Esophagus squamous epithelium (tissue), 5 donors: ENCODE measurements around the gene RPL18. TPM values are rescaled to one million over a fixed set of nuclear protein-coding genes. Genes with fewer than 3 reads are reported as not detected.
A peak's percentile ranks its signal among the peaks of the same experiment; 100 is the strongest.

ENCODE experiments used
- DNase-seq: peaks from one replicate; lab custom pipeline; 2025; lab: John Stamatoyannopoulos, UW
- H3K27ac ChIP-seq, 4 donors: fragments of 200-600 bp; sonication (generic); one replicate each; pipeline ENCODE4 v1.5.1; 2016 to 2019; ENCODE audit warnings: mild to moderate bottlenecking in 1 of 4
- H3K27me3 ChIP-seq, 4 donors: fragments of 200-600 bp; sonication (generic); 1 replicate in 3 of 4; 2 replicates in 1 of 4; pipeline versions ENCODE4 v1.5.1 to v1.6.0; 2017 to 2021; ENCODE audit warnings: antibody characterized with exemption in 1 of 4
- H3K36me3 ChIP-seq, 3 donors: fragments of 200-600 bp; sonication (generic); one replicate each; pipeline ENCODE4 v1.5.1; 2016 to 2019
- H3K4me1 ChIP-seq, 3 donors: fragments of 200-600 bp; sonication (generic); one replicate each; pipeline ENCODE4 v1.5.1; 2017 to 2019
- H3K4me3 ChIP-seq, 4 donors: fragments of 200-600 bp; sonication (generic); 1 replicate in 3 of 4; 2 replicates in 1 of 4; pipeline ENCODE4 v1.5.1; 2016 to 2019; ENCODE audit warnings: mild to moderate bottlenecking in 2 of 4, moderate library complexity in 1 of 4
- H3K9me3 ChIP-seq, 3 donors: fragments of 200-600 bp; sonication (generic); one replicate each; pipeline ENCODE4 v1.5.1; 2016 to 2019
- POLR2A ChIP-seq, 4 donors: fragments of 450-650 bp; IDR thresholded peaks; one replicate each; pipeline ENCODE4 v1.6.1; 2017; ENCODE audit warnings: antibody characterized with exemption in 4 of 4, mild to moderate bottlenecking in 4 of 4, moderate library complexity in 3 of 4
- WGBS, 2 donors: methylation state at CpG; one replicate each; pipeline ENCODE4 v1.1.5; 2018; 5-methylcytosine and 5-hydroxymethylcytosine counted together
- intact Hi-C: fragments of 100-400 bp; cut with DNase I; formaldehyde crosslinking; loops from one replicate; pipeline ENCODE4 v1.15.0; 2022
- total RNA-seq, 4 donors: library from RNA; depleted of rRNA; stranded (reverse); fragments of >200 nt; gene quantifications; one replicate each; pipeline ENCODE4 v1.1.0, GENCODE V29; 2016
- TF ChIP-seq, protein P1 (sequence below), 6 experiments: fragments of 450-650 bp in 4 of 6; fragments of 200-600 bp in 2 of 6; sonication (generic) in 2 of 6; IDR thresholded peaks; one replicate each; pipeline ENCODE4 v1.5.1; 2016 to 2019; ENCODE audit warnings: antibody characterized with exemption in 6 of 6, mild to moderate bottlenecking in 4 of 6, moderate library complexity in 4 of 6
- donor health status: DM: yes; HTN: yes; CAD: no.

RPL18 gene
- total RNA-seq, 4 donors from 2014 or later: 1,870 to 2,808 (median 2,491) TPM

DNA sequence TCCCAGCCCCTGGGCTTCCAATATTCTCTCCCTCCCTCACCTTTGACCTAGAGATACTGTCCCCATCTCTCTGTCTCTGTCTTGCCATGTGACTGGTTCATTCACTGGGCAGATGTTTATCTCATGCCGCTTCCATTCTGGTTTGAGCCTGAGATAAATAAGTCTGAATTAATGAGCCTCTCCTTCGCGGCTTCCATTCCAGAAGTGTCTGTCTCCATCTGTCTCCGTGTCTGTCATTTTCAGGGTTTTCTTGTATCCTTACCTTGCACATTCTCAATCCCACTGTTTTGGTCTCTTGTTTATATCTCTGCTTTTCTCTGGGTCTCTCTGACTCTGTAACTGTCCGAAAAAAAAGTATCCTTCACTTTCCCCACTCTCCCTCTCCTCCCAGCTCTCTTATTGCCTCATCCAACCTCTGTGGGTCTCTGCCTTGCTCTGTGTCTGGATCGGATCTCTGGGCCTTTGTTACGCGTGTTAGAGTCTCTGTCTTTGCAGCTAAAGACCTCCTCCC lies 4.6 kb upstream of the RPL18 start:
- intact Hi-C loops: no loop called here
- H3K4me3 ChIP-seq: peak overlapping the region; percentile 23 to 71 (median 46)
- no peaks in the 10 kb centered on the region for H3K27me3 ChIP-seq
- no peaks in the 10 kb centered on the region for H3K9me3 ChIP-seq
- WGBS, 2 donors: 19 to 26% methylated on average over 8 of the region's 8 CpGs
- peak overlapping the region; percentile 75 to 91 (median 88) for H3K27ac ChIP-seq
- peaks cover 25 to 86% (median 40%) of the 10 kb centered on the region in 3 donors for H3K4me1 ChIP-seq
- no peak for TF ChIP-seq POLR2A (IDR thresholded peaks at IDR 0.05)
- TF ChIP-seq, protein P1, sequence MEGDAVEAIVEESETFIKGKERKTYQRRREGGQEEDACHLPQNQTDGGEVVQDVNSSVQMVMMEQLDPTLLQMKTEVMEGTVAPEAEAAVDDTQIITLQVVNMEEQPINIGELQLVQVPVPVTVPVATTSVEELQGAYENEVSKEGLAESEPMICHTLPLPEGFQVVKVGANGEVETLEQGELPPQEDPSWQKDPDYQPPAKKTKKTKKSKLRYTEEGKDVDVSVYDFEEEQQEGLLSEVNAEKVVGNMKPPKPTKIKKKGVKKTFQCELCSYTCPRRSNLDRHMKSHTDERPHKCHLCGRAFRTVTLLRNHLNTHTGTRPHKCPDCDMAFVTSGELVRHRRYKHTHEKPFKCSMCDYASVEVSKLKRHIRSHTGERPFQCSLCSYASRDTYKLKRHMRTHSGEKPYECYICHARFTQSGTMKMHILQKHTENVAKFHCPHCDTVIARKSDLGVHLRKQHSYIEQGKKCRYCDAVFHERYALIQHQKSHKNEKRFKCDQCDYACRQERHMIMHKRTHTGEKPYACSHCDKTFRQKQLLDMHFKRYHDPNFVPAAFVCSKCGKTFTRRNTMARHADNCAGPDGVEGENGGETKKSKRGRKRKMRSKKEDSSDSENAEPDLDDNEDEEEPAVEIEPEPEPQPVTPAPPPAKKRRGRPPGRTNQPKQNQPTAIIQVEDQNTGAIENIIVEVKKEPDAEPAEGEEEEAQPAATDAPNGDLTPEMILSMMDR (IDR thresholded peaks at IDR 0.05): no peak
- peaks cover 0 to 18% (median 0%) of the 10 kb centered on the region in 3 donors for H3K36me3 ChIP-seq
- DNase-seq: no peak

DNA sequence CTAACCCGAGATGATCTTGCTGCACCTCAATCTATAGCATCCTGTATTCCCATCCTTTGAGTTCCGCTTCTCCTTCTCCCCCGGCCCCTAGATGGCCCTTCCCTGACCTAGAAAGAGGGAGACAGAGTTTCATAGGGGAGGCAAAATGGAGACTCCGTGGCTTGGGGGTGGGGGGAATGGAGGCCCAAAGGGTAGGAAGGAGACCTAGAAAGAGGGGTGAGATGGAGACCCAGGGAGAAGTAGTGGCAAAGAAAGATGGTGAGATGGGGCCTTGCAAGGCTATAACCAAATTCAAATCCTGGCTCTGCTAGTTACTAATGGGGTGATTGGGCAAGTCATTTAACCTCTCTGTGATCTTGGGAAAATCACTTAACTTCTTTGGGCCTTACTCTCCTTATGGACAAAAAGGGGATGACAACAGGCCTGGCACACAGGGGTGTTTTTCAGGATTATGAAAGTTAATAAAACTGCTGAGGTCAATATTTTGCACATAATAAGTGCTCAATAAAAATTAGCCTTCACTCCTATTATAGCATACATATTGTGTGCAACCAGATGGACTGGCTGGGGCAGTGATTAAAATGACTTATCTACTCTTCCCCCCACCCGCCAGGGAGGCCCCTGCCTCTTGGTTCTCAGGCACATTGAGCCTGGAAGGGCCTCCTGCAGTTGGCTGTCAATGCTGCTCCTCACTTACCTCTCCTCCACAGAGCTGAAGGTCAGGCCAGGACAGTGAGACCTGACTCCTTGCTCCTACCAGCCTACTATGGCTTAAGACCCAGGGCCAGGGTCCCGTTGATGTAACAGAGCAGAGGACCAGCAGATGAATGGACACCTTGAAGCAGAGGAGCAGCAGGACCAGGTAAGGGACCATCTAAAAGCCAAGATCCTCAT lies 961 bp upstream of the RPL18 start:
- intact Hi-C loops: no loop called here
- Histone ChIP-seq H3K4me3 (peak overlapping the region; percentile 75 to 96 (median 82)), H3K9me3 (no peaks in the 10 kb centered on the region), H3K27ac (peak overlapping the region; percentile 91 to 96 (median 94)), H3K36me3 (peaks cover 17 to 34% (median 24%) of the 10 kb centered on the region in 3 donors), H3K4me1 (peaks cover 49 to 89% (median 54%) of the 10 kb centered on the region in 3 donors), H3K27me3 (no peaks in the 10 kb centered on the region)
- TF ChIP-seq, protein P1 (IDR thresholded peaks at IDR 0.05): peak in 1 of 6 experiments; percentile 21
- TF ChIP-seq POLR2A (IDR thresholded peaks at IDR 0.05): no peak
- DNase-seq: no peak
- WGBS, 2 donors: 10 to 46% methylated on average over 4 to 5 of the region's 6 CpGs

DNA sequence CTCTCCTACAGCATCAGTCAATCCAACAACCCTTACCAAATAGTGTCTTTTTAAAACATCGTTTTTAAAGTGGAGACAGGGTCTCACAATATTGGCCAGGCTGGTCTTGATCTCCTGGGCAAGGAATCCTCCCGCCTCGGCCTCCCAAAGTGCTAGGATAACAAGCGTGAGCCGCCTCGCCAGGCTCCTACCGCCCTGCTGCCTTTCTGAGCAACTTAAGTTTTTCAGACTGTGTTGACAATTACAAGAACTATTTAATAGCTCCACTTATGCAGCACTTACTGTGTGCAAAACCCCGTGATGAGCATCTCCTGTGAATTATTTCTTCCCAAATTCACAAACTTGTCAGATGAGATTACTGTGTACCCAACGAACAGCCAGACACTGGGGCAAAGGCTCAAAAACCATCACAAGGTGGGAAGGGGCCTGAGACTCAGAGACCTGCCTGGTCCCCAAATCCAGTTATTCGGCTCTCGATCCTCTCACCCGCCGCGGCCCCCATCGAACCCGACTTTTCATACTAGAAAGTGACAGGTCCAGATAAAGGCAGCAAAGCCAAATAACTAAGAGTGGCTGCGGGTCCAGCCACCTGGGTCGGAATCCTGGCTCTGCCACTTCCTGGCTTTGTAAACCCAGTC lies 581 bp downstream of the RPL18 start:
- Histone ChIP-seq H3K36me3 (peaks cover 17 to 37% (median 24%) of the 10 kb centered on the region in 3 donors), H3K4me1 (peaks cover 36 to 88% (median 45%) of the 10 kb centered on the region in 3 donors), H3K27ac (peak overlapping the region; percentile 91 to 96 (median 94)), H3K4me3 (peak overlapping the region; percentile 75 to 96 (median 82)), H3K9me3 (no peaks in the 10 kb centered on the region), H3K27me3 (no peaks in the 10 kb centered on the region)
- TF ChIP-seq, protein P1 (IDR thresholded peaks at IDR 0.05): no peak
- no peak for TF ChIP-seq POLR2A (IDR thresholded peaks at IDR 0.05)
- no peak for DNase-seq
- intact Hi-C loops: no loop called here
- WGBS, 2 donors: 1% methylated on average over 18 of the region's 18 CpGs

DNA sequence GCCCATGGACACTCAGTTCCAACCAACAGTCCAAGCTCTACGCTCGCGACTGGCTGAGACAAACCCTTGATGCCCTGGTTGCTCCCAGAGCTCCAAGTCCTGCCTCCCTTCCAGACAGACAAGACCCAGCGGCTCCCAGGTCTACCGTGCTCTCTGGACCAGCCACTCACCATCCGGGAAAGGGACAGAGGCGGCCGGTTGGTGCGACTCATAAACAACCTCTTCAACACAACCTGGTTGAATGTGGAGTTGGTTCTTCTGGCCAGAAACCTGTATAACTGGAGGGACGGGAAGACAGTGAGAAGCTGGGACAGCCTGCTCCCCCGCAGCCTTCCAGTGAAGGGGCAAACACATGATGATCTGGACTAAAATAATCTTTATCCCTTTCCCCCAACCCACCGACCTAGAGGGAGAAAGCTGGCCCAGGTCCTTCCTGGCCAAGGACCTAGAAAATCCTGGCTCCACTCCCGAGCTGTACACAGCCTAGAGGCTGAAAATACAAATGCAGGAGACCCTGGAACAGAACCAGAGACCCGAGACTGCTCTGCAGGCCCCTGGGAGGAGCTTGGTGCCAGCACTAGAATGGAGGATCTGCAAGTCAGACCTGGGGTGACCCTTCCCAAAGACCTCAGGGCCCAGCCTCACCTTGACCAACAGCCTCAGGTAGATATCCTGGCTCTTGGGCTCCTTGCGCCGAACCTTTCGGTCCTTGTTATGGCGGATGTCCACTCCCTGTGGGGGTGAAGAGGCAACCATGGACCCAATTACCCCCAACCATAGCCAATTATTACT lies 1.6 kb downstream of the RPL18 start:
- WGBS, 2 donors: 15 to 37% methylated on average over 3 to 5 of the region's 18 CpGs
- peak overlapping the region; percentile 91 to 96 (median 94) for H3K27ac ChIP-seq
- no peak for DNase-seq

More for the DNA sequence above, 1.6 kb downstream of the RPL18 start:
- Histone ChIP-seq H3K4me3 (peak overlapping the region; percentile 75 to 96 (median 82)), H3K4me1 (peaks cover 32 to 77% (median 37%) of the 10 kb centered on the region in 3 donors), H3K27me3 (no peaks in the 10 kb centered on the region), H3K9me3 (no peaks in the 10 kb centered on the region), H3K36me3 (peaks cover 17 to 37% (median 24%) of the 10 kb centered on the region in 3 donors)
- intact Hi-C loops: no loop called here
- no peak for TF ChIP-seq POLR2A (IDR thresholded peaks at IDR 0.05)
- TF ChIP-seq, protein P1 (IDR thresholded peaks at IDR 0.05): no peak
